Measurements from ENCODE around the gene EML4.

The EML4 gene

DNA sequence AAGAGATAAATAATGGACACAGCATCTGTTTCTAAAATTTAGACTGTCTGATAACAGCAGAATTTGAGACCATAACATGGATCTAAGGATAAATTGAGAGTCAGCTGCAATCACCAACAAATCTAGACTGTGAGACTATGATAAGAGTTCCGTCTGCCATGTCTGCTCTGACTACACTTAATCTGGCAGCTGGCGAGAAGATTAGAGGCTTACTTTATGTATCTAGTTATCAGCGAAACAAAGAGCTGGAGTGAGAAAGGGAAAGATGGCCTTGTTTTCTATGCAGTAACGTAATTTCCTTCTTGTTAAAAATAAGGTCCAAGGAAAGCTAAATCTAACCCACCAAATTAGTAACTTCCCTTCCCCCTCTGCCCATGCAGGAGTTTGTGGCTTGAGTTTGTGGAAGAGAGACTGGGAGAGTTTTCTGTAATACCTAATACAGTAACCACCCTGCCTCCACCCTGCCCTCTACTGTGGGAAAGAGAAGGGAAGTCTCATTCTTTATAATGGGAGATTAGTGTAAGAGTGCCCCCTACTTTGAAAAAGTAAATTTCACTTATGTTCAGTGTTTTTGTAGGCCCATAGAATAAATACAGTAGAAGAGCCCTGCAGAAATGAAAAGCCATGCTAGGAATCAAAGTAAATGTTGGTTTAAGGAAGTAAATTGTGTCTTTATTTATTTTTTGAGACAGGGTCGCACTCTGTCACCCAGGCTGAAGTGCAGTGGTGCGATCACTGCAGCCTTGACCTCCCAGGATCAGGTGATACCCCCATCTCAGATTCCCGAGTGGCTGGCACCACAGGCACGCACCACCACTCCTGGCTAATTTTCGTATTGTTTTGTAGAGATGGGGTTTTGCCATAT is 27.5 kb downstream of the EML4 start:
- DNase-seq = peak in 2 of 14 donors; percentile 1 to 19

DNA sequence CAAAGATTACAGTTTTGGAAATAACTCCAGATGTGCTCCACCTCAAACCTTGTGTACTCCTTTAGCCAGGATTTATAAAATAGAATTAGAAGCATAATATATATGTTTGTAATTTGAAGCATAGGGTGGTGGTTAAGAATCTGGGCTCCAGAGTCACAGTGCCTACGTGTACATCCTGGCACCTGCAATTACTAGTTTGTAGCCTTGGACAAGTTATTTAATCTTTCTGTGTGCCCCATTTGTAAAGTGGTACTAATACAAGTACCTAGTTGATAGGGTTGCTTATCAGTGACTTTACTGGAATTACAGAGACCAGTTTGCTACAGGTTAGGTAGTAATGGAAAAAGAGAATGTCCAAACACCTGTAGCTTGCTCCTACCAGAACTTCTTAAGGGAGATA is 28.6 kb downstream of the EML4 start:
- no peak for DNase-seq

DNA sequence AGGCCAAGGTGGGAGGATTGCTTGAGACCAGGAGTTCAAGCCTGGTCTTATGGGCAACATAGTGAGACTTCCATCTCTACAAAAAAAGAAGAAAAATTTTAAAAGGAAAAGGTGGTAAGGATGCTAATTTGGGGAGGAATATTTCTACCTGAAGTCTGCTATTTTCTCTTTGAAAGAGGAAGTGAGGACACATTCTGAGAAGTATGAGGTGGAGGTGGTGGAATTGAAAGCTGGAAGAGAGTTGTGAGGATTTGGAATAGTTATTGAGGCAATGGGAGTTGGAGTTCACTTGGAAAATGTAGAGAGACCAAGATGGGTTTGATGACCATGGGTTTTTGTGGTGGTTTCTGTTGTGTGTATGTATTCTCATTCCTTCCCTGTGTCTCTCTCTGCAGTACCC is 29.3 kb downstream of the EML4 start:
- no peak for DNase-seq

DNA sequence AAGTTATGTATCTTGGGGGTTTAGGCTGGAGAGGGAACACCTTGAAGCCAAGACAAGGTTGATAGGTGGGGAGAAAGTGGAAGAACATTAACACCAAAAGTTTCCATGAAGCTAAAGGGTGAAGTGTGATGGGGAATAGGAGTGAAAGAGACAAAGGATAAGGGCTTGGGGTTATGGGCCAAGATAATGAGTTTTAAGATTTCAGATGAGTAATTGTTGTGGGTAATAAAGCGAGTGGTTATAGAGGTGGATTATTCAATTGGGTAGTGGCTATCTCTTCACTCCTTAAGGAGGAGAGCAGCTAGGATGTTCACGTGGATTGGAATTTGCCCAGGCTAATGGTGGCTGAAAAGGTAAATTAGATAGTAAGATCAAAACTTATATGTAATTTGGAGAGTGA is 29.8 kb downstream of the EML4 start:
- DNase-seq = no peak

DNA sequence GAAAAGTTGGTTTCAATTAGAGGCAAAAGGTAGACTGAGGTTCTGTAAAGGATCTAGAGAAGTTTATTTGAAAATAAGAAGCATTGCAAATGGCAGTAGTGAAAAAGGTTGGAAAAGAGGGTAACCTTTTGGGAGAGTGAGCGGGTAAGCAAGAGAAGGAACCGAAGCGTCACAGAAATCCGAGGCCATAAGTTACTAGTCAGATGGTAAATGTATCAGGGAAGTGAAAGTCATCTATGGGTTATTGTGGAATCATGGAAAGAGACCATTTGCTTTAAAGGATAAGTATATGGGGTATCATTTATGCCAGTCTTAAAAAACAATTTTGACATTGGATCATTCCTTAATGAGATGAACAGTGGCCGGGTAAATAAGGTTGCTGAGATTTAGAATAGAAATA is 30.5 kb downstream of the EML4 start:
- no peak for DNase-seq

DNA sequence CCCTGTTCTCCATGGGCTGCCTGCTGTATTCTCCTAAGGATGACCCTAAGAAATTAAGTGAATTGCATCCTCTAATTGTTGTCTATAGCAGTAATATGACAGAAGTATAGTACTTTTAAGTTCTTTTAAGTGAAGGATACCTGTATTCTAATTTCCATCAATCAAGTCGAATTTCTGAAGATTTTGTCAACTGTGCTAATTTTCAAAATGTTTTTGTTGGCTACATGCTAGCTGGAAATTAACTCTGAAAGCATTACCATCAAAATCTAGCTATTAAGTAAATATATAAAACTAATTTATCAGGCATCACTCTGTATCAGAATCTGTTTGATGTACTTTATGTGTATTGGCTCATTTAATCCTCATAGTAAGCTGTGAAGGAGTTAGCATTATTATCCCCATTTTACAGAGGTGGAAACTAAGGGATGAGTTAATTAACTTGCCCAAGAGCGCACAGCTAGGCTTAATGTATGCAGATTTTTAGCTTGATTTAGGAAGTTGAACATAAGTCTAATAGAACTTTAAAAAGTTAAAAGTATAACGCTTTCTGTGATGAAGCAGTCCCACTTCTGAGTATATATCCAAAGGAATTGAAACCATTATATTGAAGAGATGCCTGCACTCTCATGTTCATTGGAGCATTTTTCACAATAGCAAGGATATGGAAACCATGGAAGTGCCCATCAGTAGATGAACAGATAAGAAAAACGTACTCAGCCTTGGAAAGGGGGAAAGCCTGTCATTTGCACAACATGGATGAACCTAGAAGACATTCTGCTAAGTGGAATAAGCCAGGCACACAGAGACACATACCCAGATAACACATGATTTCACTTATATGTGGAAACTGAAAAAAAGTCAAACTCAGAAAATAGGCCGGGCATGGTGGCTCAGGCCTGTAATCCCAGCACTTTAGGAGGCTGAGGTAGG is 32.0 kb downstream of the EML4 start:
- DNase-seq = no peak

DNA sequence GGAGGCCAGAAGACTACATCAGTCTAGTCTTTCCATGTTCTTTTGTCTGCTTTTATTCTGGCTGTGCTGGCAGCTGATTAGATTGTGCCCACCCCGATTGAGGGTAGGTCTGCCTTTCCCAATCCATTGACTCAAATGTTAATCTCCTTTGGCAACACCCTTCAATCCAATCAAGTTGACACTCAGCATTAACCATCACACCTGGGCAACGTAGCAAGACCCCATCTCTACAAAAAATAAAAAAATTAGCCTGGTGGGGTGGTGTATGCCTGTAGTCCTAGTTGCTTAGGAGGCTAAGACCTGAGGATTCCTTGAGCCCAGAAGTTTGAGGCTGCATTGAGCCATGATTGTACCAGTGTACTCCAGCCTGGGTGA is 33.5 kb downstream of the EML4 start:
- DNase-seq = no peak

DNA sequence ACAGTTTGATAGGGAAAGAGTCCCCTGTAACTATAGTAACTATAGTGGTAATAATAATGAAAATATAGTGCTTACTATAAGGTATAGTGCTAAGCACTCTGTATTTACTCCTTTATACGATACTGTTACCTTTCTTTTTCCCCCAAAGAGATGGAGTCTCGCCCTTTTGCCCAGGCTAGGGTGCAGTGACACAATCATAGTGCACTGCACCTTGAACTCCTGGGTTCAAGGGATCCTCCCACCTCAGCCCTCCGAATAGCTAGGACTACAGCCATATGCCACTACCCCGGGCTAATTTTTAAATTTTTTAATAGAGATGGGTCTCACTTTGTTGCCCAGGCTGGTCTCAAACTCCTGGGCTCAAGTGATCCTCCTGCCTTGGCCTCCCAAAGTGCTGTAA is 34.6 kb downstream of the EML4 start:
- DNase-seq = no peak

DNA sequence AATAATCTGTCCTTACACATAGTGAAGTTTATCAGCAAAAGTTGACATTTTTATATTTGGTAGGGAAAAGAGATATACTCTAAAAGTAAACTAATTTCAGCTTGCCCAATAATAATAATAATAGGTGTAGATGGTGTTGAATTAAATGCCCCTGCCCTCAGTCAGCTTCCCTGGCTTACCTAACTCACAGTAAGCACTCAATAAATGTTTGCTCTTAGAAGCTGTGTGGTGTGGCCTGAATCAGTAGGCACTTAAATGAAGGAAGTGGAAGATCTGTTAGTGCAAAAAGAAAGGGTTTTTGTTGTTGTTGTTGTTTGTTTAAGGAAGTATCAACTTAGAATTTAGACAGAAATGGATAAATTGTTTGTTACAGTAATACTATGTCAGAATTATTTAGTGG is 36.2 kb downstream of the EML4 start:
- DNase-seq = no peak

DNA sequence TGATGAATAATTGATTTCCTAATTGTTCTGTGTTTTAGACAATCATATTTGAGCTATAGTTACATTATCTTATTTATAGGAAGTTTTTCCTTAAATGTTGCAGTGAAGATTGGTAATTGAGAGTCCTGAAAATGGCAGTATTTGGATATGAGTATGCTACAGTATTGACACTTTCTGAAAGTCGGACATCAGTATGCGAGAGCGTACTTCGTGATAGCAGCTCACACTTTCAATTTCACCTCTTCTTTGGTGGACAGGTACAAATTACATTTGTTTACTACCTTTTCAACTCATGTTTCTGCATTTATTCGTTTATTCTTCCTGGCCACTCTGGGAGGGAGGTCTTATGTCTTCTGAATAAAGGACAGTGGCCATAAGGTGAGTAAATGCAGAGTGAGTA is 38.7 kb downstream of the EML4 start:
- DNase-seq = no peak

DNA sequence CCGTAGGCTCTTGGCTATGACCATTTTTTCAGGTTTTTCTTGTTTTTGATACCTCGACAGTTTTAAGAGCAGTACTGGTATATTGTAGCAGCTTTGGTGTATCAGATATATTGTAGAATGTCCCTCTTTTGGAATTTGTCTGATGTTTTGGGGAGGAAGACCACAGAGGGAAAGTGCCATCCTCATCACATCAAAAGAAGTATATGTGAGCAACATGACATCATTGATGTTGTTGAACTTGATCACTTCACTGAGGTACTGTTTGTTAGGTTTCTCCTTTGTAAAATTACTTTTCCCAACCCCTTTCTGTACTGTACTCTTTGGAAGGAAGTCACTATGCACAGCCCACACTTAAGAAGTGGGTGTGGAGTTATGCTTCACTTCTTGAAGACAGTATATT is 41.0 kb downstream of the EML4 start:
- DNase-seq = no peak

DNA sequence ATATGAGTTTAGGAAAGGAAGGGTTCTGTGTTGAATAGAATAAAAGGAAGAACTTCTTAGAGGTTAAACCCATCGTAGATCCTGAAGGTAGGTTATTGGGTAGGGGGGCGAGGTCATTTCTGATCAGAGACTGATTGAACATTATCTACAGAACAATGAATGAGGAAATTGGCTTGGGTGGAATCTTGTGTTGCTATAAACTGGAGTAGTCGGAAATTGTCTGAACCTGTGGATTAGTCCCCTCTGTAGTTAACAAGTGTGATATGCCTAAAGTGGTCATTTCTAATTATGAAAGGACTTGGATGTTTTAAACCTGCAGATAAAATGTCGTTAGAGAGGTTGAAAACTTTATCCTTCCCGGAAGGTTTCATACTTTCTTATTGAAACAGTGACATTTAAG is 42.1 kb downstream of the EML4 start:
- no peak for DNase-seq

DNA sequence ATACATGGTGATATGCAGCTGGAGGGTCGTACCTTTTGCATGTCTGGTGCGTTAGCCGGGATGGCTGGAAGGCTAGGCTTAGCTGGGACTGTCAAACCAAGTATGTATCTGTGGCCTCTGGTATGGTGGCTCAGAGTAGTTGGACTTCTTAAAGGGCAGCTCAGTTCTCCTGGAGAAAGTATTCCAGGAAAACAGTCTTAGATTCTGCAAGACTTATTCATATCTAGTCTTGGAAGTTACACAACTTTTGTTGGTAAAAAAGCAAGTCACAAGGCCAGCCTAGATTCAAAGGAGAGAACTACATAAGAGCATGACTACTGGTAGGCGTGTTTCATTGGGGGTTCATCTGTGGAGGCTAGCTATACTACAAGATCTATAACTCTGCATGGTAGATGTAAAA is 45.5 kb downstream of the EML4 start:
- DNase-seq = no peak

DNA sequence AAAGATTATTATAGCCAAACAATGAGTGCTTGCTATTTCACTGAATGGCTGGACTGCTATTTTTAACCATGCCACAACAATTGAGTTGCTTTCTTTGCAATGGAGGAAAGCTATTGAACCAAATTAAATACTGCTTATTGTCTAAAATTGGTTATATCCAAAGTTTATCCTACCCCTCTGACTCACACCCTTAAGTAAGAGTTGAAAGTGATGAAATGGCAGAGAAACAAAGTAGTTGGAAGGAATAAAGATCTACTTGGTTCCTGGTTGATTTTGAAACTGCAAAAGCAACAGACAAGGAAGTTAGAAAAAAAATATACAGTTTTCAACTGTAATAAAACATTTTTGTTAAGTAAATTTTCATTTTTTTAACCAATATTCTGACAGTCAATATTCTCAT is 47.5 kb downstream of the EML4 start:
- no peak for DNase-seq

DNA sequence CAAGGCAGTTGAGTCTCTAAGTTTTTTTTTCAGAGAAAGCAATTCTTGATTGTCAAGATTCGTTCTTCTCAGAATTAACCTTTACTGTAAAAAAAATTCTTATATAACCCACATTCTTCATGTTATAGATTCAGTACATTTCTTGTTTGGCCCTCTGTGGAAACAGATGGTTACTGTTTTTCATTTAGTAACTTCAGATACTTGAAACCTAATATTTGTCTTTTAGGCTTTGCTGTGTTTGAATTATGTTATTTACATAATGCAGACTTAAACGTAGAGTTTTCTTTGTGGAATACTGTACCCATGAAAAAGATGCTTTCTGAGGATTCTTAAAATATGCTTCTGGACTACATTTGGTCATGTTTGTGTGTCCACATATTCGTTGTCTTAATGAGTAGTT is 48.2 kb downstream of the EML4 start:
- no peak for DNase-seq

DNA sequence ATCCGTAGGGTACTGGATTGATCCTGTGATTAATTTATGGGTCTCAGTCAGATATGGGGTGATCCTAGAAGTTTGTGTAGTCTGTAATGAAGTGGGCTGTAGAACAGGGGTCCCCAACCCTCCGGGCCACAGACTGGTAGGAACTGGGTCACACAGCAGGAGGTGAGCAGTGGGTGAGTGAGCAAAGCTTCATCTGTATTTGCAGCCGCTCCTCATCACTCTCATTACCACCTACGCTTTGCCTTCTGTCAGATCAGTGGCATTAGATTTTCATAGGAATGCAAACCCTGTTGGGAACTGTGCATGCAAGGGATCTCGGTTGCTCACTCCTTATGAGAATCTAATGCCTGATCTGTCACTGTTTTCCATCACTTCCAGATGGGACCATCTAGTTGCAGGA is 48.8 kb downstream of the EML4 start:
- no peak for DNase-seq

DNA sequence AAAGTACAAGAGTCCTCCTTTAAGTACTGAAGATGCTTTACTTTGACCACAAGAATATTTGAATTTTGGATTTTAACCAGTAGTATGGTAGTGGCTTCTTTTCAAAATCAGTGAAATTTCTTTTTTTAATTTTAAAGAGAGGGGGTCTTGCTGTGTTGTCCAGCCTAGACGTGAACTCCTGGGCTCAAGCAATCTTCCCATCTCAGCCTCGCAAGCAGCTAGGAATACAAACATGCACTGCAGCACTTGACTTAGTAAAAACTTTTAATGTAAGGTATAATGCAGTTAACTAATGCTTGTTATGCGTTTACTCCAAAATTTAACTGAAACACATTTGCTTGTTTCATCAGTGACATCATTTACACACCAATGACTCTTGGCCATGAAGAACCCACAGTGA is 49.6 kb downstream of the EML4 start:
- no peak for DNase-seq

DNA sequence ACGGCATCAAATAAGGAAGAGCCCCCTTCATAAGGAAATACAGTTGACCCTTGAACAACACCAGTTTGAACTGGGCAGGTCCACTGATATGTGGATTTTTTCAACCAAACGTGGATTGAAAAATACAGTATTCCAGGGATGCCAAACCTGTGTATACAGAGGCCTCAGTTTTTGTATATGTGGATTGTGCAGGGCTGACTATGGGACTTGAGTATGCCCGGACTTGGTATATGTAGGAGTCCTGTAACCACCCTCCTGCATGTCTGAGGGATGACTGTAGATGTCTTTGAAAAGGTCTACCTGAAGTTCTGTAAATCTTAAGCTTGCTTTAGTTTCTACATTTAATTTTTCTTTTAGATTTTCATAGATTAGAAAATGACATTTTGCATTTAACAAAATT is 50.0 kb downstream of the EML4 start:
- no peak for DNase-seq

DNA sequence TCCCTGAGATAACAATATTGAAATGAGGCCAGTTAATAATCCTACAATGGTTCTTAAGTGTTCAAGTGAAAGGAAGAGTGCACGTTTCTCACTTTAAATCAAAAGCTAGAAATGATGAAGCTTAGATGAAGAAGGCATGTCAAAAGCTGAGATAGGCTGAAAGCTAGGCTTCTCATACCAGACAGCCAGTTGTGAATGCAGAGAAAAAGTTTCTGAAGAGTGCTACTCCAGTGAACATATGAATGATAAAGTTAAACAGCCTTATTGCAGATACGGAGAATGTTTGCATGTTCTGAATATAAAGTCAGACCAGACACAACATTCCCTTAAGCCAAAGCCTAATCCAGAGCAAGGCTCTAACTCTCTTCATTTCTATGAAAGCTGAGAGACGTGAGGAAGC is 51.4 kb downstream of the EML4 start:
- no peak for DNase-seq

DNA sequence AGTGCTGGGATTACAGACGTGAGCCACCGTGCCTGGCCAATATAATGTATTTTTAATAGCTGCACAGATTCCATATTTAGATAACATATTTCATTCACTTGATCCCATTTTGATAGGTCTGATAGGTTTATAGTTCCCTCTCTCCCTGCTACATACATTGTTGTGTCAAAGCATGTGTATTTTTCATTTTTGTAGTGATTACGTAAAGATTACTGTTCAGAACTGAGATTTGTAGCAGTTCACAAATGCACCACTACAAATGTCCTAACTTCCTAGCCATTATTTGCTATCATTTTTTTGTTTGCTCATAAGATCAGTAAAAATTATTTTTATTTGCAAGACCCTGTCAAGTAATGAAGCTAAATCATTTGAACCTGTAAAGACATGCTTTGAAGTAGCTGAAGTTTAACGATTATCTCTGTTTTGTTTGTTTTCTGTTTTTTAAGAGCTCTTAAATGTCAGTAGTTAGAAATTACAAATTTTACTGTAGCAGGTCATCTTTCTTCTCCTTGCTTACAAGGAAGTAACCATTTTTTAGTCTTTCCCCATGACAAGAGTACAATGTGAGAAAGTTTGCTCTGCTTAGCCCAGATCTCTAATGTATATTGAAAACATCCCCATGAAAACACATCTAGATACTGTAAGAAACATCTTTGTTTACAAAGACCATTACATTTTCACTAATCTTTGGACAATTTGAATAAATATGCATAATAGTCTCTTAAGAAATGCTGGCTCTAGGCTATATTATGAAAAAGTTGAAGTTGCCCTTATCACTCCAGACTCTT is 54.1 kb downstream of the EML4 start:
- DNase-seq = no peak

DNA sequence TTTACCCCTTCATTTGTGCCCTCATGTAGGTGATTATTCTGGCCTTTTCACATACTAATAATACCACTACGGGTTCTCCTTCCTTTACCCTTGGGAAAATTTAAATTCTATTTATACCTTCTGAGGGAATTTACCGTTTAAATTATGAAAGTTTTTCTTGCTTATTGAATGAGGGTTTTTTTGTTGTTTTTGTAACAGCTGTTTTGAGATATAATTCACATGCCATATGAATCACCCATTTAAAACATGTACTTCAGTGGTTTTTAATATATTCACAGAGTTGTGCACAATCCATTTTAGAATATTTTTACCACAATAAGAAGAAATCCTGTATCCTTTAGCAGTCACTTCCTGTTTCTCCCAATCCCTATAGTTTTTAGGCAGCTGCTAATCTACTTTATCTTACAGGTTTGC is 54.7 kb downstream of the EML4 start:
- DNase-seq = no peak

DNA sequence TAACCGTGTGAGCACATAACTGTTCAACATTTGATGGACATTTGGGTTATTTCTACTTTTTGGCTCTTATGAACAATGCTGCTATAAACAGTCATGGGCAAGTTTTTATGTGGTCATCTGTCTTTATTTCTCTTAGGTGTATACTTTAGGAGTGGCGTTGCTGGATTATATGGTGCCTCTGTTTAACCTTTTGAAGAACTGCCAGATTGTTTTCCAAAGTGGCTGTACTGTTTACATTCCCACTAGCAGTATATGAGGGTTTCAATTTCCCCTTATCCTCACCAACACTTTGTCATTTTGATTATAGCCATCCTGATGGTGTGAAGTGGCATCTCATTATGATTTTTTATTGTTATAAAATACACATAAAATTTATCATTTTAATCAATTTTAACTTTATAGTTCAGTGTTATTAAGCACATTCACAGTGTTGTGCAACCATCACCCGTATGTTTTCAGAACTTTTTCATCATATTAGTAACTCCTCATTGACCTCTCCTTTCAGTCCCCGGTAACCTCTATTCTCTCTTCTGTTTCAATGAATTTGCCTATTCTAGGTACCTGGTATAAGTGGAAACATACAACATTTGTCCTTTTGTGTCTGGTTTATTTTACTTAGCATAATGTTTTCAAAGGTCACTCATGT is 55.4 kb downstream of the EML4 start:
- DNase-seq = no peak

DNA sequence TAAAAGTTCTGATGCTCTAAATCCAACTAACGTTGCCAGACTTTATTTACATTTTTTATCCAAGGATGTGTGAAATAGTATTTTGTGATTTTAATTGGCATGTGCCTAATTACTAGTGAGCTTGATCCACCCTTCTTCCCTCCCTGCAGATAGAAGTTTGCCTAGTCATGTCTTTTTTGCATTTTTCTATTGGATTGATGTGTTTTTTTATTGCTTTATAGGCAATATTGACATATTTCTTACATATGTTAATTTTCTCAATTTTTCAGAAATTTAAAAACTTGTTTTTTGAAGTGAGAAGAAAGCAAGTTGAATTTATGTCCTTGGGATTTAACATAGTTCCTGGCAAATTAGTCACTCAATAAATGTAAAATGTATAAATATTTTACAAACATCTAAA is 56.4 kb downstream of the EML4 start:
- DNase-seq = no peak

Measured in C1 segment of cervical spinal cord (tissue), 14 donors.